RPMI8226 (cell line): Measurements from ENCODE around the gene OR2A42.
"Not testable (repeated sequence)": the region's sequence is repeated elsewhere in the genome, so short reads cannot be mapped to it uniquely, and the experiment has no call there.

Experiments used
- DNase-seq: peaks from one replicate; pipeline ENCODE4 v3.0.0-alpha.2; 2015

The OR2A42 gene, protein sequence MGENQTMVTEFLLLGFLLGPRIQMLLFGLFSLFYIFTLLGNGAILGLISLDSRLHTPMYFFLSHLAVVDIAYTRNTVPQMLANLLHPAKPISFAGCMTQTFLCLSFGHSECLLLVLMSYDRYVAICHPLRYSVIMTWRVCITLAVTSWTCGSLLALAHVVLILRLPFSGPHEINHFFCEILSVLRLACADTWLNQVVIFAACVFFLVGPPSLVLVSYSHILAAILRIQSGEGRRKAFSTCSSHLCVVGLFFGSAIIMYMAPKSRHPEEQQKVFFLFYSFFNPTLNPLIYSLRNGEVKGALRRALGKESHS

DNA sequence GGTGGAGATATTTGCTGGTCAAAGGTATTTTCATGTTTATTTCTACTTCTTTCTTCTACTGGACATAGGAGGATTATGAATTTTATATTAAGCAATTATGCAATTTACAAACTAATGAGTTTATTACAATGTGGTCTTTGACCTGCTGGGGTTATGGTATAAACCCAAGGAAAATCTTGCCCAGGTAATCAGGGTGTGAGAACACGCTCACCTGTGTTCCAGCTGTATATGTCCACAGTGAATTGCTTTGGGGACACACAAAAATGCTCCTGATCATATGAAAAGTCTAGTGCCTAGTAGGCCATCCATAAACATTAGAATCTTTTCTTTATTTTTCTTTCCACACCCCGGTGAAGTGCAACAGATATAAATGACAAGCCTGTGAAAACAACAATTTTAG is at the start of gene OR2A42:
Gene OR2A42 (minus strand): TSS at position 241 of the 400 bp plus-strand sequence. CDS start 6,762 bp downstream, outside the sequence.
- DNase-seq: not testable (repeated sequence)

DNA sequence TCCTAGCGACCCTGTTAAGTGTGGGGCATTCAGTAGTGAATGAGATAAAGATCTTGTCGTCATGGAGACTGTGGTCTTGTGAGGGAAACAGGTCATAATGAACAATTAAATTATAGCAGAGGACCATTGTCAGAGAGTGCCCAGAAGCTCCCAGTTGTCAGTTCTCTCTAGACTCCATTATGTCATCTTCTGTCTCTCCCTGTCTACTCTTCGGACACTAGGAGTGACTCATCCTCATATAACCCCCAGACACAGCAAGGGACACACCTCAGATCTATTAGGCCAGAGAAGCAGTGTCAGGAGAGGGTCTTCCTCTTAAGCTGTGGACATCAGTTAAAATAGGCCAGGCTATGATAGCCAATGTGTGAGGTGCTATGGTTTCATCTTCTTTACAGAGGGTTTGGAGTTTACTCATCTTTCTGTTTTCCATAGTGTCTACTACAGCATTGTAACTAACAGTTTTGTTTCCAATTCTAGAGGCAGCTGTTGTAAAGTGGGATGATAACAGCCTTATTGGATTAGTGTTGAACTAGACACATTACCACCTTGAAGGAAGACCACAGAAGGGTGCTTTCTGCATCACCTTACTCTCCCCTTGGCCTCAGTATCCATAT is 47.9 kb upstream of the OR2A42 start:
- DNase-seq: not testable (repeated sequence)

DNA sequence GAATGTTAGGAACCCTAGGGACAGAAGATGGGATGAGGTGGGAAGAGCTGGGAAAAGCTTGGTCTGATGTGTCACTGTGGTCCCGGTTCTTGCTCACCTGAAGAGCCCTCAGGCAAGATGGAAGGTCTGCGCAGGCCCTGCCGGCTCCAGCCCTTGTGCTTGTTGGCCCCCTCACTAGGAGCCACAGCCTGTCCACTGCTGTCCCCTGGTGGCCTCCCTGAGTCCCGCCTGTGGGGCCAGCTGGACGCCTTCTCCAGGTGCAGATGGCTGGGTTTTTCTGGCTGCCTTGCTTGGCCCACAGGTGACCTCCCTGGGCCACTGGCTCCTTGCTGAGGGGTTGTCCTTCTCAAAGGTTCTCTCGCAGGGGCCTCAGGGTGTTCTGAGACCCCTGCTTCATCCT is 44.3 kb upstream of the OR2A42 start:
- DNase-seq: not testable (repeated sequence)

DNA sequence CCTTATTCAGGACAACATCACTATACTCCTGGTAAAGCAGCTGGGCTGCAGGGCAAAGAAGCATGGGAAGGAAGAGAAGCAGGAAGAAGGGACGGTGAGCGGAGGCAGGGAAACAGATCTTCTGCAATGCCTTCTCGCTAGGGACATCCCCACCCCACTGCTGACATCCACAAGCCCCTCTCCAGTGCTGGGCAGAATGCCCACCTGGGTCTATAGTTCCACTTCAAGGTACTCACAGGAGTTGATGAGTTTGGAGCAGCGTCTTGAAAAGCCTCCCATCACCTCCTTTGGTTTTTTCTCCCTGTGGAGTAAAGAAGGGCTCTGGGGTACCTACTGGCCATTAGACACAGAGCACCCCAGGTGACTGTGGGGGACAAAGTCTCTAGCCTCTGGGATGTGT is 43.1 kb upstream of the OR2A42 start:
- DNase-seq: not testable (repeated sequence)

DNA sequence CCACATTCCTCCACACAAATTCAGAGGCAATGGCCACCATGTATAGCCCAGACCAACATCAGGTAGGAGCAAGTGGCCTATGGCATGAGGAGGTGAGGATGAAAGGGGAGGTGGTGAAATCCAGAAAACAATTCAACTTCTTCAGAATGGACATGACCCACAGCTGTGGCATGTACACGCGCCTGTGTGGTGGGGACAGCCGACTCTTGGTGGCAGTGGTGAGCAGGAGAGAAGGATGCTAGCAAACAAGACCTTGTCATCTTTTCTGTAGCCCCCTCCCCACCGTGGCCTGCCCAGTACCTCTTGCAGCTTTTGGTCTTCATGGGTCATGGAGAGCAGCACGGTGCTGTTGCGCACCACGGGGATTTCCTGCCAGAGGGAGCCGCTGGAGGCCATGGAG is 42.6 kb upstream of the OR2A42 start:
- DNase-seq: not testable (repeated sequence)

DNA sequence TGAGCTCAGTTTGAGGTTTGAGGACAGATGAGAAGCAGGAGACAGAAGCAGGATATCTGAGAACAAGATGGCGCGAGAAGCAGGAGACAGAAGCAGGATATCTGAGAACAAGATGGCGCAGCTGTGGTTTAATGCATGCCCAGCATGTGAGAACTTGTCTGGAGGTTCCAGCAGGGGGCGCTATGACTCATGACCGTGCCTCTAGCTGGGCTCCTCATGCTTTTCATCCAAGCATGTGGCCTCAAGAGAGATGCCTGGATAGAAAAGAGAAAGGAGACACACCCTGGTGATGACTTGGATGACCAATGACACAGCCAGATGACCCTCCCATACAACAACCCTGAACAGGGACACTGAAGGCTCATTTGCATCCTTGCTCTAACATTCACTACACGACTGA is 40.6 kb upstream of the OR2A42 start:
- not testable (repeated sequence) for DNase-seq

DNA sequence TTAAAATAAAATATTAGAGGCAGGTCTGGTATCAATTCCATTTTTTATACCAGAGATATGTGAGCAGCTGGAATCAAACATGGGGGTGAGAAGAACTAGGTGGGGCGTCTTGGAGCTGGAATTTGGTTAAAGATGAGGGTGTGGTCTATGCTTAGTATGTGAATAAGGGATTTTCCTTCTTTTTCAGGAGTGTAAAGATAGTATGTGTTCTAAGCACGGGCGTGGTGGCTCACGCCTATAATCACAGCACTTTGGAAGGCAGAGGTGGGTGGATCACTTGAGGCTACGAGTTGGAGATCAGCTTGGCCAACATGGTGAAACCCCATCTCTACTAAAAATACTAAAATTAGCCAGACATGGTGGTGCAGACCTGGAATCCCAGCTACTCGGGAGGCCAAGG is 35.9 kb upstream of the OR2A42 start:
- DNase-seq: not testable (repeated sequence)

DNA sequence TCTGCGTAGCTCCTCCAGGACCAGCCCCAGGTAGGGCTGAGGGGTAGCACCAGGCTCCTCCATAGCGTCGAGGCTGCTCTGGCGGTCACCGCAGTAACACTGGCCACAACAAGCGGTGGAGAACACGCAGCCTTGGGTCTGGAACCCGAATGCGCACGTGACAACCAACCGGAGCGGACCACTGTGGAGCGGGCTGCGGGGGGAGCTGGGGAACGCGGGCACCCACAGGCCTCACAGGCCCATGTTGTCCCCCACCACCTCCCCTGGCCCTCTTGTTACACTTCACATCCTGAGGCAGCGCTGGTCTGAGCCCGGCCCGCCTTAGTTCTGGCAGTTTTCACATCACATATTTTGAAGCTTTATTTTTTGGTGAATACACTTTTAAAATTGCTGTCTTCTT is 29.8 kb upstream of the OR2A42 start, which contains the start of gene CTAGE8:
Gene CTAGE8 (minus strand): TSS at position 101 of the 400 bp plus-strand sequence. CDS start 38 bp downstream, at position 63.
- DNase-seq: not testable (repeated sequence)

DNA sequence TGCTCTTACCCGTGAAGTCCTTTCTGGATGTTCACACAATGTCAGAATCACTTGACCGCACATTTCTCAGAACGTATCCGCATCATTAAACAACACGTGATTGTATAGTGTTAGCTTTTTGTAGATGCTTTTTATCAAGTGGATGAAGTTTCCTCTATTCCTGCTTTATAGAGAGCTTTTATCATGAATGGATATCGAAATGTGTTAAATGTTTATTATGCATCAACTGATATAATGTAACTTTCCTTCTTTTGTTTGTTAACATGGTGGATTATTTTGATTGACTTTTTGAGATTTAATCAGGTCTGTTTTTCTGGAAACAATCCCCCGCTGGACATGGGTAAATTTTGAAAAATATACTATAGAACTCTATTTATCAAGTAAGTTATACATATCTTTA is 25.3 kb upstream of the OR2A42 start, which contains the start of gene OR2A7:
Gene OR2A7 (minus strand): TSS at position 101 of the 400 bp plus-strand sequence. CDS start 5,164 bp downstream, outside the sequence.
- not testable (repeated sequence) for DNase-seq

DNA sequence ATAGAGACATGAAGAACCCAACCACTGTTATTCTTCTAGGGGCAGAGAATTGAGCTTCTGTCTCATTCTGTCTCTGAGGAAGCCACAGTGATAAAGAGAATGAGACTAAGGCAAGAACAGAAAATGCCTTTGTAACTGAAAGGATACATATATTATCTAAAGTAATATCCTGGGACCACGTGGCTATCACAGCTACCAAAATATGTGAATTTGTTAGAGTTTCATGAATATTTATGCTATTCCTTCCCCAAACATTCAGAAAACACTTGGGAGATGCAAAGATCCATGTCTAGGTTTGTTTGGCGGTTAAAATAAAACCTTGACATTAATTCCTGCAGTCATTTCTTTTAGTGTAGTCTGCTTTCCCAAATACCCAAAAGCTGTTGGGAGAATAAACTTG is 22.7 kb upstream of the OR2A42 start:
- not testable (repeated sequence) for DNase-seq

DNA sequence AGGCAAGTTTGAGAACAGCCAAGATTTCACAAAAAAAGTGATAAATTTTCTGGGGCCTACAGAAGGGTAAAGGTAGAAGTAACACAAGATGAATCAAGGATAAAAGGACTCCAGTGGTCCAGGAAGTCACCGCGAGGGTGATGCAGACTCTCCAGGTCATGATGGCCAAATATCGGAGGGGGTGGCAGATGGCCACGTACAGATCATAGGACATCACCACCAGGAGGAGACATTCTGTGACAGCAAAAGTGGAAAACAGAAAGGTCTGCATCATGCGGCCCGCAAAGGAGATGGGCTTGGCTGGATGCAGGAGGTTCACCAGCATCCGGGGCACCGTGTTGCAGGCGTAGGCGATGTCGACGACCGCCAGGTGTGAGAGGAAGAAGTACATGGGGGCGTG is 19.7 kb upstream of the OR2A42 start:
- DNase-seq: not testable (repeated sequence)

DNA sequence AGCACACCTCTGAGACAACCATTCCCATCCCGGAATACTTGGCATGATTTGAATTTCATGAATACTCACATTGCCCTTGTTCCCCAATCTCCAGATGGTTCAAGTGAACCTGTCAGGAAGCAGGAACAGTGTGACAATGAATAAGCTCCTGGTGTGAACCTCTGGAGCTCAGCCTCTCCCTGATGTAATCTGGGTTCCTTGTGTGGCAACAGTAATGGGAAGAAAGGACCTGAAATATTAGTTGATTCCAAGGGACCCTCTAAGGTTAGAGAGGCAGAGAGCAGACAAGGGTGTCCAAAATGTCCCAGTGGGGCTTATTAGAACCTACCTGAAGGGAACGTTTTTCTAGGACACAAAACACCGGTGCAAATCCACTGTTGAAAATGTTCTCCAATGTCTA is 16.7 kb upstream of the OR2A42 start:
- DNase-seq: peak; percentile 1

DNA sequence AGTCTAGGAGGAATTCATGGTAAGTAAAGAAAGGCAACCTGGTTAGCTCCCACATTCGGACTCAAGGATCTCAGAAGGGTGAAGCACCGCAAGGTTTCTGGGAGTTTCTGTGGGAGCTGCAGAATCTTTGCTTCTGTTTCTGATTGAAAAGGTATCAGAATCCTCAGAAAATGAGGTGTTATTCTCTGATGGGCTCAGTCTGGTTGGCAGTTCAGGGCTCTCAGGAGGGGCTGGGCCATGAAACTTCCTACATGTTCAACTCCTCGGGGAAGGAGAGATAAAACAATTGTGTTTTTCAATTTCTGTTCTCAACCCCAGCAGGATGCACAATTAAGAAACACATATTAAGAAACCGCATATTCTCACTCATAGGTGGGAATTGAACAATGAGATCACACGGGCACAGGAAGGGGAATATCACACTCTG is 16.1 kb upstream of the OR2A42 start:
- DNase-seq: no peak

DNA sequence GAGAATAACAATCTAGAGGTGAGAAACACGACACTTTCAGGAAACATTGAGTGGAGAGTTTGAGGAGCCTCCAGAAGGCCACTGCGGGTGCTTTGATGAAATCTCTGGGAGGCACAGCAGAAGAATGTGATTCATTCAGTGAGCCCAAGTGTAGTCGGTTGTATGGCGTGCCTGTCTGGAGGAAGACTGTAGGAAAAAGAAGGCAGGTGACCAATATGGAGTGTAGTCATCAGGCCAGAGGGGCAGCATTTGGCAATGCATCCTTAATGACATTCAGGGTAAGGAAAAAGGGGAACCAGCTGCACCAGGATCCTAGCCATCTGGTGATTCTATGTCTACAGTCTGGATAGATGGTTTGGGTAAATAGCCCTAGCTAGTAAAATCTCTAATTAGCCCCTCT is 12.9 kb upstream of the OR2A42 start:
- DNase-seq: not testable (repeated sequence)

DNA sequence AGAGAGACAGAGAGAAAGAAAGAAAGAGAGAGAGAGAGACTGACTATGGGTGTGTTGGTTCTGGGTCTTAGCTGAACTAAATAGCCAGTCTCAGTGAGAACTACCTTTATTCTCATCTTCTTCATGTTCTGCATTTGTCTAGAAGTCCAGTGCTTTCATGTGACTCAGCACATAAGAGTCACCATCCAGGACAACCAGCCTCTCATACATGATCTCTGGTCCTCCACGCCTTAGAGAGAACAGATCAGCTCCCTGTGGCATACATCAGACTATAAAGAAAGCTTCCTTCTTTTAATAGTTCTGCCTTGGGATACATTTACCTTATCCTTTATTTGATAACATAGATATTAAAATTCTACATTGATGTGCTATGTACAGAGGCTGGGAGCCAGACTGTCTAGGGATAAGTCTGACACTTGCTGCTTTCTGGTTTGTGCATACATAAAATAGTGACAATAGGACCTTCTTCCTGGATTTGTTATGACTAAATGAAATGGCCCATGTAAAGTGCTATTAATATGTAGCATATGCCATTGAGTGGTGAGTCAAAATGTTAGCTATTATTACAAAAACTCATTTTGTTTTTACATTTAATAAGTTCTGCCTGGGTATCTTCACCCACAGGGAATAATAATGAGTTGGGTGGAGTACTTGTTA is 8.4 kb upstream of the OR2A42 start:
- not testable (repeated sequence) for DNase-seq

DNA sequence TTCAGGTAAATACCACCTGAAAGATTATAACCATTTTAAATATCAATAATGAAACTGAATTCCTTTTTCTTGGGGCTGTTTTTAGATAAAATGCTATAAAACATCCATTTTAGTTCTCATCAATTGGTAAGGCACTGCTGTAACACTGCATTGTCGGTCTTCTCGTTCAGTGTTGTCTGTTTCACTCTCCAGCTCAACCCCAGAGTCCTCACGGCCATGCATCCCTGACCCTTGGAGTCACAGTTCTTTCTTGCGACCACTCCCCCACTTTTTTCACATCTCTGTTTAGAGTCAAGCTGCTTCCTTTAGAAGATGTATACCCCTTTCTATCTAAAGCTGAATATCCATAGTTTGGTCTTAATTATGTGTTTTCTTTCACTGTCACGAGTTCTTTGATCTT is 7.6 kb upstream of the OR2A42 start:
- not testable (repeated sequence) for DNase-seq

DNA sequence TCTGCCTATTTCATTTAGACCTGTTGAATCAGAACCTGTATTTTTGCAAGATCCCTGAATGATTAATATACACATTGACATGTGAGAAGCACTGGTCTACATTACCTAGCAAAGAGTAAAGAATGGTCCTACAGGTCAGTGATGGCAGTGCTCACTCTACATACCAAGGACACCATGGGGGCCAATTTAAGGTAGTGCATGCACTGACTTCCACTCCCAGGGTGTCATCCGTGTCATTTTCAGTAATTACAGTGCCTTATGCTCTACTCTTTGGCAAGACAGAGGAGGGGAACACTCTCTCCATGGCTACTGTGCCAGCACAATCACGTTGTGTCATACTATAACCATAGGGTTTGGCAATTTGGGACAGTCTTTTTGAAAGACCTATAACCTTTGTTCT is 6.0 kb upstream of the OR2A42 start:
- DNase-seq: not testable (repeated sequence)

DNA sequence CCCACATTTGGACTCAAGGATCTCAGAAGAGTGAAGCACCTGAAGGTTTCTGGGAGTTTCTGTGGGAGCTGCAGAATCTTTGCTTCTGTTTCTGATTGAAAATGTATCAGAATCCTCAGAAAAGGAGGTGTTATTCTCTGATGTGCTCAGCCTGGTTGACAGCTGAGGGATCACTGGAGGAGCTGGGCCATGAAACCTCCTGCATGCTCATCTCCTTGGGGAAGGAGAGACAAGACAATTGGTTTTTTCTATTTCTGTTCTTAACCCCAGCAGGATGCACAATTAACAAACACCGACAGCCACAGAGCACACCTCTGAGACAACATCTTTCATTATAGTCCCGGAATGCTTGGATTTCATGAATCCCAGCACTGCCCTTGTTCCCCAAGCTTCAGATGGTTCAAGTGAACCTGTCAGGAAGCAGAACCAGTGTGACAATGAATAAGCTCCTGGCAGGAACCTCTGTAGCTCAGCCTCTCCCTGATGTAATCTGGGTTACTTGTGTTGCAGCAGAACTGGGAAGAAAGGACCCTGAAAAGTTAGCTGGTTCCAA is 799 bp downstream of the OR2A42 start:
- not testable (repeated sequence) for DNase-seq

DNA sequence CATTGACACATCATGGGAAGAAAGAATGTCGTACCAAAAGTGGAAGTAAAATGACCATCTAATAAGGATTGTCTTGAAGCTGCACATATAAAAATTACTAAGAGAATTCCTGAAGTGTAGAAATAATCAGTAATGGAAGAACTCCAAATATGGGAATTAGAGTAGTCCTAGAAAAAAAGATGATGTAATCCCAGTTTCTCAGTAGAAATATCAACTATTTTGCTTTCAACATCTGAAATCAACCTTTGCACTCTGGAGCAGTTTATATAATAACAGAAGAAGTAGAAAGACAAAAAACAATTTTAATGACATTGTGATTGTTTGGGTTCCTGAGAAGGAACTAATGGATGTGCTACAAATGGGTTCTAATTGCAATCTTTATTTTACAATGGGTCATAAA is 6.4 kb downstream of the OR2A42 start:
- DNase-seq: not testable (repeated sequence)

DNA sequence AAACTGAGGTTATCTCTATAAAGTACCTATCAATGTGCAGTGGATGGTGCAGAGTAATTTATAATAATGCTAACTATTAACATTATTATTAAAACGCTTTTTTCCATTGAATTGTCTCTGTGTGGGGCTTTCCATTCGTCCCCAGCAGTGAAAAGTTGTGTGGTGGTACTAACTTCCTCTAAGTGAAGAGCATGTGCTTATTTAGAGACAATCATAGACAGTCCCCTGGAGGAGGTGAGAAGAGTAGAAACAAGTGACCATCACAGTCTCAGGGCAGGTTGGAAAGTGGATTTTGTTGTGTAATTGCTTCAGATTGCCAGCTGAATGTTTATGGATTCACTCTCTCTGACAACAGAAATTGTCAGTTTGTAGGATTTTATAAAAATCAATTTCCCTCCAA is 8.4 kb downstream of the OR2A42 start:
- DNase-seq: not testable (repeated sequence)

DNA sequence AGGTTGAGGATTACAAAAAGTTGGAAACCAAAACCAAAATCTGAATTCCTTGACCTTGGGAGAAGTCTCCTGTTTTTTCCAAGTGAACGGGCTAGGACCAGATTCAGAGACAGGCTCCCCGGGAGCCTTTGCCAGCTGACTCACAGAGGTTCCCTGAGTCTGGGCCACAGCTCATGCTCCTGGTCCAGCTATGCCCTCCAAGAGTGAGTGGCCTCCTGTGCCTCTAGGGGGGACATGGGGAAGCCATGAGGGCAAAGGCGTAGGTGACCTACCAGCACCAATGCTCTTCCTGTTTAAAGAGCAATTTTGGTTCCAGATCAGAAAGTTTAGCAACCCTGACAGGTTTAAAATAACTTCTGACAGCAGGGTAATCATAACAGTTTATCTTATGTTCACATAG is 10.6 kb downstream of the OR2A42 start:
- DNase-seq: not testable (repeated sequence)

DNA sequence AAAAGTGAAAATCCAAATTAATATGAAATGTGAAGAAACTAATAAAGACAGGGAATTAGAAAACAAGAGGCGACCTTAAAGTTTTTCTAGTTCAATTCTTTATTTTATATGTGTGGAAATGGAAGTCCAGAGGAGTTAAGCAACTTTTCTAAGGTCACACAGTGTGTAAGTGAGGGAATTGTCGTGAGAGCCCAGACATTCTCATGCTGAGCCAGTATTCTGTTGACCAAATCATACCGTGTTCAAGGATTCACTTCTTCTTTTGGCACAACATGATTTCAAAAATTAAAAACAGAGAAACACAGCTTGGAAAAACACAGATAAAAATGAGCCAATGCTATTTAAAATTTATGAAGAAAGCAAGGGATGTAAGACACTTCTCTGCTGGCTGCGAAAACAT is 12.5 kb downstream of the OR2A42 start:
- DNase-seq: not testable (repeated sequence)

DNA sequence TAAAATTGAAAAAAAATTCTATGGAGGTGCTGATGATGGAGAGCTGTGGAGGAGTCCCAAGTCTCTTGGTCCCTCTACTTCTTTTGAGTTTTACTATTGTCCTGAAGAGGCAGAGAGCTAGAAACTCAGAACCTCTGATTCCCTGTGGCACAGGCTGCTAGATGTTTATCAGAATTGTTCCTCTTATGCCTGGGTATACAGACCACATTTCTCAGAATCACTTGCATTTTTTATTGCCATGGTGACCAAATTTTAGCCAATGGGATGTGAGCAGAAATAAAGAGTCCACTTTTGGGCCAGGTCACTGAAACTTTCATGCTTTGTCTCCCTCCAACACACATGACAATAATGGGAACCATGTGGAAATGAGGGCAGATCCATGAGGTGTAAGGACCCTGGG is 15.7 kb downstream of the OR2A42 start:
- not testable (repeated sequence) for DNase-seq
